Central memory CD4-positive, alpha-beta T cell (primary cell): ENCODE results near the gene DNAJB7.
"Not testable (repeated sequence)": the region's sequence is repeated elsewhere in the genome, so short reads cannot be mapped to it uniquely, and the experiment has no call there.

Experiments
- DNase-seq: peaks from one replicate; pipeline ENCODE4 v3.0.0; 2022

The DNAJB7 gene

GRCh38 chr22:40838486-40838885 lies 23.4 kb downstream of the DNAJB7 start:
- DNase-seq = no peak

GRCh38 chr22:40834619-40835018 lies 27.3 kb downstream of the DNAJB7 start:
- DNase-seq = no peak

- DNase-seq = no peak
Measured at GRCh38 chr22:40829131-40829530, 32.8 kb downstream of the DNAJB7 start.

GRCh38 chr22:40826984-40827741 lies 34.8 kb downstream of the DNAJB7 start:
- DNase-seq = no peak

GRCh38 chr22:40826292-40826691 lies 35.6 kb downstream of the DNAJB7 start:
- not testable (repeated sequence) for DNase-seq

GRCh38 chr22:40823426-40823825 lies 38.5 kb downstream of the DNAJB7 start:
- no peak for DNase-seq

GRCh38 chr22:40819599-40820140 lies 42.2 kb downstream of the DNAJB7 start:
- DNase-seq = no peak

GRCh38 chr22:40818747-40819598 lies 42.9 kb downstream of the DNAJB7 start, which contains the start of gene SLC25A17:
TSS of gene SLC25A17 (minus strand) at chr22:40819346. CDS start at chr22:40819248, 98 bp downstream.
- DNase-seq = peak; percentile 78

- DNase-seq = peak; percentile 21
Measured at GRCh38 chr22:40818192-40818746, 43.6 kb downstream of the DNAJB7 start.

- DNase-seq = no peak
Measured at GRCh38 chr22:40817737-40818136, 44.2 kb downstream of the DNAJB7 start.

GRCh38 chr22:40813912-40814315 lies 48.0 kb downstream of the DNAJB7 start:
- no peak for DNase-seq
